ENCODE results near the gene LSR.

The LSR gene

GRCh38 chr19:35249848-35250711 lies 1.3 kb downstream of the LSR start:
- 86% methylated on average over 34 of the region's 34 CpGs for WGBS
- peaks cover 43% of the 10 kb centered on the region for H3K36me3 ChIP-seq (ENCODE audit: insufficient read depth, low read length)
- no peak overlapping the region for H3K27ac ChIP-seq (ENCODE audit: low read depth, low read length)
- peak overlapping the region; percentile 80 for H3K4me3 ChIP-seq (ENCODE audit: low read length)
- H3K27me3 ChIP-seq (ENCODE audit: insufficient read depth, low read length), result no peaks in the 10 kb centered on the region
- peaks cover 18% of the 10 kb centered on the region for H3K4me1 ChIP-seq (ENCODE audit: insufficient read depth, low read length)
- H3K9me3 ChIP-seq (ENCODE audit: insufficient read depth, low read depth, low read length), result no peaks in the 10 kb centered on the region
- peak overlapping the region; percentile 99; the same call in 1 of the 2 replicates for H3K9ac ChIP-seq (ENCODE audit: low read depth, low read length)

GRCh38 chr19:35251456-35251855 lies 2.7 kb downstream of the LSR start:
- Histone ChIP-seq H3K36me3 (ENCODE audit: insufficient read depth, low read length) (peaks cover 54% of the 10 kb centered on the region), H3K4me1 (ENCODE audit: insufficient read depth, low read length) (peaks cover 18% of the 10 kb centered on the region), H3K9ac (ENCODE audit: low read depth, low read length) (no peak overlapping the region), H3K4me3 (ENCODE audit: low read length) (no peak overlapping the region), H3K27ac (ENCODE audit: low read depth, low read length) (no peak overlapping the region), H3K9me3 (ENCODE audit: insufficient read depth, low read depth, low read length) (no peaks in the 10 kb centered on the region), H3K27me3 (ENCODE audit: insufficient read depth, low read length) (no peaks in the 10 kb centered on the region)
- 94% methylated on average over 2 of the region's 2 CpGs for WGBS

- Histone ChIP-seq H3K27ac (ENCODE audit: low read depth, low read length) (peak overlapping the region; percentile 80; the same call in 1 of the 2 replicates), H3K36me3 (ENCODE audit: insufficient read depth, low read length) (peaks cover 70% of the 10 kb centered on the region), H3K4me1 (ENCODE audit: insufficient read depth, low read length) (peaks cover 9% of the 10 kb centered on the region), H3K9me3 (ENCODE audit: insufficient read depth, low read depth, low read length) (no peaks in the 10 kb centered on the region), H3K4me3 (ENCODE audit: low read length) (no peak overlapping the region; the same call in 1 of the 2 replicates), H3K9ac (ENCODE audit: low read depth, low read length) (no peak overlapping the region), H3K27me3 (ENCODE audit: insufficient read depth, low read length) (no peaks in the 10 kb centered on the region)
- 76% methylated on average over 9 of the region's 9 CpGs for WGBS
Observed at GRCh38 chr19:35253316-35254286, 4.8 kb downstream of the LSR start.

GRCh38 chr19:35254341-35255297 lies 5.8 kb downstream of the LSR start:
- H3K4me3 ChIP-seq (ENCODE audit: low read length), result no peak overlapping the region
- H3K27me3 ChIP-seq (ENCODE audit: insufficient read depth, low read length), result no peaks in the 10 kb centered on the region
- H3K36me3 ChIP-seq (ENCODE audit: insufficient read depth, low read length), result peaks cover 78% of the 10 kb centered on the region
- peaks cover 9% of the 10 kb centered on the region for H3K4me1 ChIP-seq (ENCODE audit: insufficient read depth, low read length)
- H3K9me3 ChIP-seq (ENCODE audit: insufficient read depth, low read depth, low read length), result no peaks in the 10 kb centered on the region
- no peak overlapping the region for H3K9ac ChIP-seq (ENCODE audit: low read depth, low read length)
- H3K27ac ChIP-seq (ENCODE audit: low read depth, low read length), result peak overlapping the region; percentile 46; the same call in 1 of the 2 replicates
- WGBS, result 95% methylated on average over 17 of the region's 17 CpGs

GRCh38 chr19:35256566-35256965 lies 7.8 kb downstream of the LSR start:
- Histone ChIP-seq H3K27me3 (ENCODE audit: insufficient read depth, low read length) (no peaks in the 10 kb centered on the region), H3K4me3 (ENCODE audit: low read length) (no peak overlapping the region), H3K9ac (ENCODE audit: low read depth, low read length) (no peak overlapping the region), H3K27ac (ENCODE audit: low read depth, low read length) (no peak overlapping the region), H3K4me1 (ENCODE audit: insufficient read depth, low read length) (peaks cover 6% of the 10 kb centered on the region), H3K36me3 (ENCODE audit: insufficient read depth, low read length) (peaks cover 76% of the 10 kb centered on the region), H3K9me3 (ENCODE audit: insufficient read depth, low read depth, low read length) (no peaks in the 10 kb centered on the region)
- WGBS, result 92% methylated on average over 2 of the region's 2 CpGs

GRCh38 chr19:35257113-35257461 lies 8.3 kb downstream of the LSR start:
- H3K36me3 ChIP-seq (ENCODE audit: insufficient read depth, low read length), result peaks cover 78% of the 10 kb centered on the region
- no peak overlapping the region for H3K9ac ChIP-seq (ENCODE audit: low read depth, low read length)
- H3K27me3 ChIP-seq (ENCODE audit: insufficient read depth, low read length), result no peaks in the 10 kb centered on the region
- 91% methylated on average over 9 of the region's 9 CpGs for WGBS
- H3K9me3 ChIP-seq (ENCODE audit: insufficient read depth, low read depth, low read length), result no peaks in the 10 kb centered on the region
- no peak overlapping the region for H3K27ac ChIP-seq (ENCODE audit: low read depth, low read length)
- H3K4me3 ChIP-seq (ENCODE audit: low read length), result no peak overlapping the region
- peaks cover 6% of the 10 kb centered on the region for H3K4me1 ChIP-seq (ENCODE audit: insufficient read depth, low read length)

GRCh38 chr19:35260694-35261304 lies 12.0 kb downstream of the LSR start:
- Histone ChIP-seq H3K4me3 (ENCODE audit: low read length) (no peak overlapping the region), H3K9ac (ENCODE audit: low read depth, low read length) (no peak overlapping the region), H3K27me3 (ENCODE audit: insufficient read depth, low read length) (no peaks in the 10 kb centered on the region), H3K4me1 (ENCODE audit: insufficient read depth, low read length) (no peaks in the 10 kb centered on the region), H3K36me3 (ENCODE audit: insufficient read depth, low read length) (peaks cover 84% of the 10 kb centered on the region), H3K27ac (ENCODE audit: low read depth, low read length) (no peak overlapping the region), H3K9me3 (ENCODE audit: insufficient read depth, low read depth, low read length) (no peaks in the 10 kb centered on the region)
- 90% methylated on average over 10 of the region's 10 CpGs for WGBS

- Histone ChIP-seq H3K4me1 (ENCODE audit: insufficient read depth, low read length) (no peaks in the 10 kb centered on the region), H3K9me3 (ENCODE audit: insufficient read depth, low read depth, low read length) (no peaks in the 10 kb centered on the region), H3K36me3 (ENCODE audit: insufficient read depth, low read length) (peaks cover 87% of the 10 kb centered on the region), H3K27ac (ENCODE audit: low read depth, low read length) (no peak overlapping the region), H3K27me3 (ENCODE audit: insufficient read depth, low read length) (no peaks in the 10 kb centered on the region), H3K4me3 (ENCODE audit: low read length) (no peak overlapping the region), H3K9ac (ENCODE audit: low read depth, low read length) (no peak overlapping the region)
- WGBS, result 89% methylated on average over 12 of the region's 12 CpGs
Observed at GRCh38 chr19:35261356-35262100, 12.7 kb downstream of the LSR start.

GRCh38 chr19:35262101-35262761 lies 13.4 kb downstream of the LSR start:
- Histone ChIP-seq H3K27ac (ENCODE audit: low read depth, low read length) (no peak overlapping the region), H3K36me3 (ENCODE audit: insufficient read depth, low read length) (peaks cover 89% of the 10 kb centered on the region), H3K27me3 (ENCODE audit: insufficient read depth, low read length) (no peaks in the 10 kb centered on the region), H3K4me1 (ENCODE audit: insufficient read depth, low read length) (no peaks in the 10 kb centered on the region), H3K9ac (ENCODE audit: low read depth, low read length) (no peak overlapping the region; the same call in 1 of the 2 replicates), H3K4me3 (ENCODE audit: low read length) (no peak overlapping the region), H3K9me3 (ENCODE audit: insufficient read depth, low read depth, low read length) (no peaks in the 10 kb centered on the region)
- 87% methylated on average over 17 of the region's 17 CpGs for WGBS
